Measurements from ENCODE around the gene PLA2G4E. TPM values are rescaled to one million over a fixed set of nuclear protein-coding genes. Genes with fewer than 3 reads are reported as not detected.

PLA2G4E gene
- total RNA-seq, 1 experiment from 2014 or later, result not detected

DNA sequence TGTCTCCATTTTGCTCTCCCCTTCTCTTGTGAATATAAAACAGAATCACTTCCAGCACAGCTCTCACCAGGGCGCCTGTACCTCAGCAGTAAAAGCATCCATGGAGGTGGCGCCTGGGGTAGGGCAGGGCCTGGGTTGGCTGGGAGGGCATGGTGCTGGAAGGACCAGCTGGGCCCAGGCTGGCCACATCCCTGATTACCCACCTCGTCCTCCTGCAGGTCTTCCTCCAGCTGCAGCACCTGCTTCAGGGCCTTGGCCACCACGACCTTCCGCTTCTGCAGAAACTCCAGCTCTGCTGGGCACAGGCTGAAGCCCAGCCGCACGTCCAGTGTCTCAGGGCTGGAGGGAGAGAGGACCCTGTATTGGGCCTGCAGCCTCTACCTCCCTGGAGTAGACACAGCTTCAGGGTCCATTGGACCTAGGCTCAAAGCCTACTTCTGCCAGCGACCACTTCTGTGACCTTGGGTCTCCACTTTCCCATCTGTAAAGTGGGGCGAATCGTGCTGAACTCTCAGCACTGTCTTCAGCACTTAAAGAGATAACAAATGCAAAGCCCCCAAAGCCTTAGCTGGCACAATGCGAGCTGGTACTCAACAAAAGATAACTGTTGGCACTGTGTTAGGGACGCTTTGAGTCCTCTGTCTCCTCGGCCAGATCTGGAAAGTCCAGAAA lies 23.8 kb downstream of the PLA2G4E start:
- ChIA-PET RAD21 (ENCODE audit: low non-redundant PET in 1 of 2, low total read pairs in 2 of 2, uncharacterized antibody in 2 of 2, unreplicated experiment in 2 of 2) (no interaction called here), CTCF (interaction anchor here (1.6 kb wide), 1 partner anchor 140 kb away, joined by 4 read pairs; no protein-coding TSS in a partner anchor), POLR2A (no interaction called here)
- no peak overlapping the region for H3K27ac ChIP-seq (ENCODE audit: low read depth, low read length)
- no peaks in the 10 kb centered on the region for H3K4me1 ChIP-seq (ENCODE audit: control insufficient read depth in 1 of 2, insufficient read depth in 2 of 2, low read length in 2 of 2)
- TF ChIP-seq CBX3 (IDR thresholded peaks at IDR 0.05; ENCODE audit: low read depth) (no peak), CTCF (IDR thresholded peaks at IDR 0.05 in 2 of 3, conservative IDR thresholded peaks at IDR 0.05 in 1 of 3; ENCODE audit: borderline replicate concordance in 1 of 3, insufficient read depth in 1 of 3, low read depth in 2 of 3, low read length in 2 of 3) (no peak), ZBTB33 (IDR thresholded peaks at IDR 0.05; ENCODE audit: extremely low read depth, insufficient replicate concordance, low read length) (no peak), TCF7L2 (IDR thresholded peaks at IDR 0.05; ENCODE audit: borderline replicate concordance, extremely low read depth, insufficient read depth, insufficient read length) (no peak), POLR2A (IDR thresholded peaks at IDR 0.05; ENCODE audit: borderline replicate concordance, extremely low read depth, insufficient read depth, insufficient read length) (no peak), CEBPB (IDR thresholded peaks at IDR 0.05; ENCODE audit: low read depth) (no peak), POLR2AphosphoS5 (IDR thresholded peaks at IDR 0.05; ENCODE audit: low read depth, low read length) (no peak), EZH2 (IDR thresholded peaks at IDR 0.05) (no peak), ZFX (IDR thresholded peaks at IDR 0.05) (no peak), EZH2phosphoT487 (IDR thresholded peaks at IDR 0.05; ENCODE audit: borderline replicate concordance) (no peak), RAD21 (IDR thresholded peaks at IDR 0.05; ENCODE audit: low read depth) (no peak), ZNF274 (IDR thresholded peaks at IDR 0.05; ENCODE audit: low read depth, low read length) (no peak), SIN3A (IDR thresholded peaks at IDR 0.05; ENCODE audit: low read depth) (no peak), JUND (IDR thresholded peaks at IDR 0.05) (no peak), EGR1 (IDR thresholded peaks at IDR 0.05; ENCODE audit: low read depth) (no peak)
- TF ChIP-seq, protein P1, sequence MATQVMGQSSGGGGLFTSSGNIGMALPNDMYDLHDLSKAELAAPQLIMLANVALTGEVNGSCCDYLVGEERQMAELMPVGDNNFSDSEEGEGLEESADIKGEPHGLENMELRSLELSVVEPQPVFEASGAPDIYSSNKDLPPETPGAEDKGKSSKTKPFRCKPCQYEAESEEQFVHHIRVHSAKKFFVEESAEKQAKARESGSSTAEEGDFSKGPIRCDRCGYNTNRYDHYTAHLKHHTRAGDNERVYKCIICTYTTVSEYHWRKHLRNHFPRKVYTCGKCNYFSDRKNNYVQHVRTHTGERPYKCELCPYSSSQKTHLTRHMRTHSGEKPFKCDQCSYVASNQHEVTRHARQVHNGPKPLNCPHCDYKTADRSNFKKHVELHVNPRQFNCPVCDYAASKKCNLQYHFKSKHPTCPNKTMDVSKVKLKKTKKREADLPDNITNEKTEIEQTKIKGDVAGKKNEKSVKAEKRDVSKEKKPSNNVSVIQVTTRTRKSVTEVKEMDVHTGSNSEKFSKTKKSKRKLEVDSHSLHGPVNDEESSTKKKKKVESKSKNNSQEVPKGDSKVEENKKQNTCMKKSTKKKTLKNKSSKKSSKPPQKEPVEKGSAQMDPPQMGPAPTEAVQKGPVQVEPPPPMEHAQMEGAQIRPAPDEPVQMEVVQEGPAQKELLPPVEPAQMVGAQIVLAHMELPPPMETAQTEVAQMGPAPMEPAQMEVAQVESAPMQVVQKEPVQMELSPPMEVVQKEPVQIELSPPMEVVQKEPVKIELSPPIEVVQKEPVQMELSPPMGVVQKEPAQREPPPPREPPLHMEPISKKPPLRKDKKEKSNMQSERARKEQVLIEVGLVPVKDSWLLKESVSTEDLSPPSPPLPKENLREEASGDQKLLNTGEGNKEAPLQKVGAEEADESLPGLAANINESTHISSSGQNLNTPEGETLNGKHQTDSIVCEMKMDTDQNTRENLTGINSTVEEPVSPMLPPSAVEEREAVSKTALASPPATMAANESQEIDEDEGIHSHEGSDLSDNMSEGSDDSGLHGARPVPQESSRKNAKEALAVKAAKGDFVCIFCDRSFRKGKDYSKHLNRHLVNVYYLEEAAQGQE (IDR thresholded peaks at IDR 0.05; ENCODE audit: low read depth), result no peak
- no peak overlapping the region for H3K4me2 ChIP-seq (ENCODE audit: low read length)
- H2AFZ ChIP-seq (ENCODE audit: low read depth, low read length, poor library complexity, severe bottlenecking), result no peak overlapping the region
- H3K9ac ChIP-seq (ENCODE audit: low read length), result no peak overlapping the region
- H3K27me3 ChIP-seq (ENCODE audit: insufficient read depth, low read length), result peaks cover 4% of the 10 kb centered on the region; the same call in 1 of the 2 replicates
- H3K4me3 ChIP-seq (replicated peaks in 1 of 2; ENCODE audit: low read depth in 1 of 2, low read length in 2 of 2), result no peak overlapping the region
- ATAC-seq (no peak), DNase-seq (ENCODE audit: low read depth, low spot score) (no peak)
- intact Hi-C loops (cut with micrococcal nuclease), result no loop called here
- H3K9me2 ChIP-seq (ENCODE audit: insufficient read depth), result no peaks in the 10 kb centered on the region
- H3K36me3 ChIP-seq (ENCODE audit: control insufficient read depth in 1 of 2, insufficient read depth in 2 of 2, low read length in 2 of 2), result no peaks in the 10 kb centered on the region
- H3K9me3 ChIP-seq (ENCODE audit: control insufficient read depth in 1 of 2, insufficient read depth in 1 of 2, low read depth in 1 of 2, low read length in 2 of 2), result no peaks in the 10 kb centered on the region
- H4K20me1 ChIP-seq (ENCODE audit: insufficient read depth), result no peaks in the 10 kb centered on the region
- no peaks in the 10 kb centered on the region for H3K79me2 ChIP-seq (ENCODE audit: insufficient read depth, low read length)
- BruUV-seq (replicated peaks), result no TSS peak

Data from HCT116 (cell line).